Measurements from ENCODE around the gene RYR1. TPM values are rescaled to one million over a fixed set of nuclear protein-coding genes. Genes with fewer than 3 reads are reported as not detected.

RYR1 gene
- total RNA-seq, 4 donors from 2014 or later: 0.82 to 1.6 (median 1.5) TPM

GRCh38 chr19:38583219-38583984 is 149.9 kb downstream of the RYR1 start:
- Histone ChIP-seq H3K36me3 (no peaks in the 10 kb centered on the region), H3K27ac (no peak overlapping the region), H3K4me1 (no peaks in the 10 kb centered on the region), H3K4me3 (no peak overlapping the region), H3K27me3 (no peaks in the 10 kb centered on the region), H3K9me3 (no peaks in the 10 kb centered on the region)
- TF ChIP-seq POLR2A (IDR thresholded peaks at IDR 0.05) (no peak), POLR2AphosphoS5 (IDR thresholded peaks at IDR 0.05) (no peak), EP300 (IDR thresholded peaks at IDR 0.05) (no peak)
- TF ChIP-seq, protein P1, sequence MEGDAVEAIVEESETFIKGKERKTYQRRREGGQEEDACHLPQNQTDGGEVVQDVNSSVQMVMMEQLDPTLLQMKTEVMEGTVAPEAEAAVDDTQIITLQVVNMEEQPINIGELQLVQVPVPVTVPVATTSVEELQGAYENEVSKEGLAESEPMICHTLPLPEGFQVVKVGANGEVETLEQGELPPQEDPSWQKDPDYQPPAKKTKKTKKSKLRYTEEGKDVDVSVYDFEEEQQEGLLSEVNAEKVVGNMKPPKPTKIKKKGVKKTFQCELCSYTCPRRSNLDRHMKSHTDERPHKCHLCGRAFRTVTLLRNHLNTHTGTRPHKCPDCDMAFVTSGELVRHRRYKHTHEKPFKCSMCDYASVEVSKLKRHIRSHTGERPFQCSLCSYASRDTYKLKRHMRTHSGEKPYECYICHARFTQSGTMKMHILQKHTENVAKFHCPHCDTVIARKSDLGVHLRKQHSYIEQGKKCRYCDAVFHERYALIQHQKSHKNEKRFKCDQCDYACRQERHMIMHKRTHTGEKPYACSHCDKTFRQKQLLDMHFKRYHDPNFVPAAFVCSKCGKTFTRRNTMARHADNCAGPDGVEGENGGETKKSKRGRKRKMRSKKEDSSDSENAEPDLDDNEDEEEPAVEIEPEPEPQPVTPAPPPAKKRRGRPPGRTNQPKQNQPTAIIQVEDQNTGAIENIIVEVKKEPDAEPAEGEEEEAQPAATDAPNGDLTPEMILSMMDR (IDR thresholded peaks at IDR 0.05): no peak
- WGBS, 2 donors (ENCODE audit: low coverage in 1 of 2): 67 to 87% methylated on average over 4 to 6 of the region's 14 CpGs
- no peak for ATAC-seq

GRCh38 chr19:38583985-38584305 is 150.5 kb downstream of the RYR1 start:
- TF ChIP-seq EP300 (IDR thresholded peaks at IDR 0.05) (no peak), POLR2A (IDR thresholded peaks at IDR 0.05) (no peak), POLR2AphosphoS5 (IDR thresholded peaks at IDR 0.05) (no peak)
- TF ChIP-seq, protein P1 (IDR thresholded peaks at IDR 0.05): no peak
- Histone ChIP-seq H3K4me1 (no peaks in the 10 kb centered on the region), H3K9me3 (no peaks in the 10 kb centered on the region), H3K27me3 (peaks cover under 1% of the 10 kb centered on the region), H3K4me3 (no peak overlapping the region), H3K36me3 (no peaks in the 10 kb centered on the region), H3K27ac (no peak overlapping the region)
- WGBS, 2 donors (ENCODE audit: low coverage in 1 of 2): 81 to 87% methylated on average over 3 to 4 of the region's 4 CpGs
- ATAC-seq: no peak

DNA sequence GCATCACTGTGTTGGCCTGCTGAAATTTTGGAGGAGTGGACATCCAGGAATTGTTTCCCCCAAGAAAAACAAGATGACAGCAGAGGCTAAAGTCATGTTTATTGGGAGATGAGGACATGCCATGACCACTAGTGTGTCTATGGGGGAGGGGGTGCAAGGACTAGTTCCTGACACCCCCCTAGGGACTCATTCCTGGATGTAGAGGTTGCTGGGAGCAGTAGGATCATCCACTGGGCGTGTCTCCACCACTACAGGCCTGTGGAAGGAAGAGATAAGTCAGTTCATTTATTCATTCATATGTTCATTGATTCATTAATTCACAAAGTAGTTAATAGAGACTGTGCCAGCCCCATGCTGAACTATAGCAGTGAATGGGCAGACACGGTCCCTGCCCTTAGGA is 154.1 kb downstream of the RYR1 start:
- H3K27me3 ChIP-seq: peaks cover 30% of the 10 kb centered on the region
- TF ChIP-seq POLR2AphosphoS5 (IDR thresholded peaks at IDR 0.05) (no peak), EP300 (IDR thresholded peaks at IDR 0.05) (no peak), POLR2A (IDR thresholded peaks at IDR 0.05) (no peak)
- TF ChIP-seq, protein P1 (IDR thresholded peaks at IDR 0.05): no peak
- no peak overlapping the region for H3K4me3 ChIP-seq
- no peaks in the 10 kb centered on the region for H3K36me3 ChIP-seq
- WGBS, 2 donors (ENCODE audit: low coverage in 1 of 2): 100% methylated on average over 1 to 2 of the region's 2 CpGs
- no peak overlapping the region for H3K27ac ChIP-seq
- H3K4me1 ChIP-seq: no peaks in the 10 kb centered on the region
- H3K9me3 ChIP-seq: no peaks in the 10 kb centered on the region
- ATAC-seq: no peak

- no peak for ATAC-seq
- no peak for TF ChIP-seq EP300 (IDR thresholded peaks at IDR 0.05)
- TF ChIP-seq, protein P1 (IDR thresholded peaks at IDR 0.05): no peak
- TF ChIP-seq POLR2AphosphoS5 (IDR thresholded peaks at IDR 0.05): no peak
- TF ChIP-seq POLR2A (IDR thresholded peaks at IDR 0.05): no peak
Measured at GRCh38 chr19:38588041-38588440, 154.6 kb downstream of the RYR1 start.

DNA sequence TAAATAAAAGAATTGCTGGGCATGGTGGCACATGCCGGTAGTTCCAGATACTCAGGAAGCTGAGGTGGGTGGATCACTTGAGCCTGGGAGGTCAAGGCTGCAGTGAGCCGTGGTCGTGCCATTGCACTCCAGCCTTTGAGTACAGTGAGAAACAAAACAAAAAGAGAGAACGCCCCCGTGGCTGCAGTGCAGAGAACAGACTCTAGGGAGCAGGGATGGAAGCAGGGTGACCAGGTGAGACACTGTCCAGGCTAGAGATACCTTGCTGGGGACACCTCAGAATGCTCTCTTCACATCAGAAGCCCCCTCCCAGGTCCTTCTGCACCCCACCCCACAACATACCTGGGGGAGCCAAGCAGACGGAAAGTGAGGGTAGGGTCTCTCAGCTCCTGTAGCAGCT is 159.4 kb downstream of the RYR1 start:
- no peak for ATAC-seq
- 70 to 72% methylated on average over 4 to 5 of the region's 6 CpGs for WGBS, 2 donors (ENCODE audit: low coverage in 1 of 2)
- peaks cover 73% of the 10 kb centered on the region for H3K27me3 ChIP-seq
- peaks cover 0 to 9% (median 3%) of the 10 kb centered on the region in 3 donors for H3K4me1 ChIP-seq
- H3K4me3 ChIP-seq: no peak overlapping the region
- H3K9me3 ChIP-seq: no peaks in the 10 kb centered on the region
- no peaks in the 10 kb centered on the region for H3K36me3 ChIP-seq
- no peak overlapping the region for H3K27ac ChIP-seq
- no peak for TF ChIP-seq EP300 (IDR thresholded peaks at IDR 0.05)

More at GRCh38 chr19:38588041-38588440, 154.6 kb downstream of the RYR1 start:
- Histone ChIP-seq H3K4me1 (no peaks in the 10 kb centered on the region), H3K27ac (no peak overlapping the region), H3K4me3 (no peak overlapping the region), H3K27me3 (peaks cover 35% of the 10 kb centered on the region), H3K9me3 (no peaks in the 10 kb centered on the region), H3K36me3 (no peaks in the 10 kb centered on the region)
- 20 to 83% methylated on average over 1 of the region's 2 CpGs for WGBS, 2 donors (ENCODE audit: low coverage in 1 of 2)

Measured in gastroesophageal sphincter (tissue), 4 donors.